Spleen (tissue), 7 donors: Measurements from ENCODE around the gene OLIG2.

Source experiments
- POLR2A ChIP-seq, 3 donors: fragments of 450-650 bp; IDR thresholded peaks; one replicate each; pipeline ENCODE4 v1.5.1; 2017; ENCODE audit warnings: antibody characterized with exemption in 3 of 3, mild to moderate bottlenecking in 1 of 3
- POLR2AphosphoS5 ChIP-seq, 3 donors: sonication (generic); formaldehyde crosslinking; IDR thresholded peaks; one replicate each; pipeline ENCODE4 v1.5.1; 2017; ENCODE audit warnings: antibody characterized with exemption in 3 of 3
- TF ChIP-seq, protein P1 (sequence below), 11 experiments: fragments of 200-600 bp in 7 of 11; fragments of 450-650 bp in 4 of 11; sonication (generic) in 4 of 11; IDR thresholded peaks in 8 of 11; conservative IDR thresholded peaks in 3 of 11; 1 replicate in 7 of 11; 2 replicates in 4 of 11; pipeline versions ENCODE4 v1.4.0 to v1.8.0; 2016 to 2021; ENCODE audit warnings: antibody characterized with exemption in 11 of 11, inconsistent platforms in 4 of 11, mild to moderate bottlenecking in 1 of 11
- donor health status: DM: no; HTN: no; CAD: no; lungs with moderate emphysema.
- donor health status: DM: no; HTN: no; CAD: no.
- donor health status: DM: no; HTN: no; CAD: no.

DNA sequence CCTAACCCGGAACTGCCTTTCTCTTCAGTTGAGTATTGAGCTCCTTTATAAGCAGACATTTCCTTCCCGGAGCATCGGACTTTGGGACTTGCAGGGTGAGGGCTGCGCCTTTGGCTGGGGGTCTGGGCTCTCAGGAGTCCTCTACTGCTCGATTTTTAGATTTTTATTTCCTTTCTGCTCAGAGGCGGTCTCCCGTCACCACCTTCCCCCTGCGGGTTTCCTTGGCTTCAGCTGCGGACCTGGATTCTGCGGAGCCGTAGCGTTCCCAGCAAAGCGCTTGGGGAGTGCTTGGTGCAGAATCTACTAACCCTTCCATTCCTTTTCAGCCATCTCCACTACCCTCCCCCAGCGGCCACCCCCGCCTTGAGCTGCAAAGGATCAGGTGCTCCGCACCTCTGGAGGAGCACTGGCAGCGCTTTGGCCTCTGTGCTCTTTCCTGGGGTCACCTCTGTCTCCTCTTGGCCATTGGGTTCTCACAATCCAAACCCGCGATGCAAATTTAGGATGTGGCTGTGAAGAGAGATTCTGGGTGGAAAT is 3.7 kb downstream of the OLIG2 start:
- TF ChIP-seq, protein P1, sequence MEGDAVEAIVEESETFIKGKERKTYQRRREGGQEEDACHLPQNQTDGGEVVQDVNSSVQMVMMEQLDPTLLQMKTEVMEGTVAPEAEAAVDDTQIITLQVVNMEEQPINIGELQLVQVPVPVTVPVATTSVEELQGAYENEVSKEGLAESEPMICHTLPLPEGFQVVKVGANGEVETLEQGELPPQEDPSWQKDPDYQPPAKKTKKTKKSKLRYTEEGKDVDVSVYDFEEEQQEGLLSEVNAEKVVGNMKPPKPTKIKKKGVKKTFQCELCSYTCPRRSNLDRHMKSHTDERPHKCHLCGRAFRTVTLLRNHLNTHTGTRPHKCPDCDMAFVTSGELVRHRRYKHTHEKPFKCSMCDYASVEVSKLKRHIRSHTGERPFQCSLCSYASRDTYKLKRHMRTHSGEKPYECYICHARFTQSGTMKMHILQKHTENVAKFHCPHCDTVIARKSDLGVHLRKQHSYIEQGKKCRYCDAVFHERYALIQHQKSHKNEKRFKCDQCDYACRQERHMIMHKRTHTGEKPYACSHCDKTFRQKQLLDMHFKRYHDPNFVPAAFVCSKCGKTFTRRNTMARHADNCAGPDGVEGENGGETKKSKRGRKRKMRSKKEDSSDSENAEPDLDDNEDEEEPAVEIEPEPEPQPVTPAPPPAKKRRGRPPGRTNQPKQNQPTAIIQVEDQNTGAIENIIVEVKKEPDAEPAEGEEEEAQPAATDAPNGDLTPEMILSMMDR (IDR thresholded peaks at IDR 0.05 in 8 of 11, conservative IDR thresholded peaks at IDR 0.05 in 3 of 11): no peak
- TF ChIP-seq POLR2AphosphoS5 (IDR thresholded peaks at IDR 0.05) (no peak), POLR2A (IDR thresholded peaks at IDR 0.05) (no peak)
